Spleen (tissue), 7 donors: ENCODE data around the gene PNKD.

Source experiments
- CTCF ChIP-seq, 11 experiments: fragments of 200-600 bp in 7 of 11; fragments of 450-650 bp in 4 of 11; sonication (generic) in 4 of 11; IDR thresholded peaks in 8 of 11; conservative IDR thresholded peaks in 3 of 11; 1 replicate in 7 of 11; 2 replicates in 4 of 11; pipeline versions ENCODE4 v1.4.0 to v1.8.0; 2016 to 2021; ENCODE audit warnings: antibody characterized with exemption in 11 of 11, inconsistent platforms in 4 of 11, mild to moderate bottlenecking in 1 of 11
- POLR2A ChIP-seq, 3 donors: fragments of 450-650 bp; IDR thresholded peaks; one replicate each; pipeline ENCODE4 v1.5.1; 2017; ENCODE audit warnings: antibody characterized with exemption in 3 of 3, mild to moderate bottlenecking in 1 of 3
- donor health status: DM: no; HTN: no; CAD: no; lungs with moderate emphysema.
- donor health status: DM: no; HTN: no; CAD: no.
- donor health status: DM: no; HTN: no; CAD: no.

- no peak for TF ChIP-seq CTCF (IDR thresholded peaks at IDR 0.05 in 8 of 11, conservative IDR thresholded peaks at IDR 0.05 in 3 of 11)
- no peak for TF ChIP-seq POLR2A (IDR thresholded peaks at IDR 0.05)
Measured at GRCh38 chr2:218364196-218364595, 93.9 kb downstream of the PNKD start.
